ENCODE measurements around the gene SARDH. TPM values are rescaled to one million over a fixed set of nuclear protein-coding genes. Genes with fewer than 3 reads are reported as not detected.

SARDH gene
- total and polyA plus RNA-seq, 8 donors = 3.9 to 13.9 (median 9.9) TPM

DNA sequence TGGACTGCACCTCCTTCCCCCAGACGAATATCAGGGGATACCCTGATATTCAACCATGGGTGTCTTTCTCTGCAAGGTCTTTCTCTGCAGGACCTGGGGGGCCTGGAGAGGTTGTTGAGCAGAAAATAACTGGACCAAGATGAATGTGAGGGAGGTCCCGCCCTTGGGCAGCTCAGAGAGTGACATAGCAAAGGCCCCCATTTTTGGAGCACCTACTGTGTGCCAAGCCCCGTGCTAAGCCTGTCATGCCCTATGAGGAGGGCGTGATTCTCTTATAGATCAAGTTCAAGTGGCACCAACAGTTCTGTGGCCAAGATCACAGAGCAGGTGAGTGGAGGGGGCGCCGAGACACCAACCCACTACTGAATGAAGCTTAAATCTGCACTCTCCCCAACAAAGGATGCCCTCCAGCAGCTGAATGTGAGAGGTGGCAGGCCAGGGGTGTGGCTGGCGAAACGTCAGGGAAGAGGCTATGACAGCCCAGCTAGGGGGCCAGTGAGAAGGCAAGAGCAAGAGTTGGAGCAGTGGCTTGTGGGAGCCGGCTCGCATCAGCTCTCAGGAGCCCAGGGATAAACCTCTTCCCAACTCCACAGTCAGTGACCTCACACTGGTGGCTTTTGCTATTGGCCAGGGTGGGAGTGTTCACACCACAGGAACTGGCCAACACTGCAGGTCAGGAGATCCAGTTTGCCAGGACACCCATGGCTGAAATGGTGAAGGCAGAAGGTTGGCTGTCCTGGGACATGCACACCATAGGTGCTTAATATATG is 5.3 kb downstream of the SARDH start:
- no peaks in the 10 kb centered on the region for H3K9me3 ChIP-seq
- no peak for DNase-seq
- H3K27me3 ChIP-seq = peaks cover 0 to 18% of the 10 kb centered on the region in 2 donors
- TF ChIP-seq, protein P1, sequence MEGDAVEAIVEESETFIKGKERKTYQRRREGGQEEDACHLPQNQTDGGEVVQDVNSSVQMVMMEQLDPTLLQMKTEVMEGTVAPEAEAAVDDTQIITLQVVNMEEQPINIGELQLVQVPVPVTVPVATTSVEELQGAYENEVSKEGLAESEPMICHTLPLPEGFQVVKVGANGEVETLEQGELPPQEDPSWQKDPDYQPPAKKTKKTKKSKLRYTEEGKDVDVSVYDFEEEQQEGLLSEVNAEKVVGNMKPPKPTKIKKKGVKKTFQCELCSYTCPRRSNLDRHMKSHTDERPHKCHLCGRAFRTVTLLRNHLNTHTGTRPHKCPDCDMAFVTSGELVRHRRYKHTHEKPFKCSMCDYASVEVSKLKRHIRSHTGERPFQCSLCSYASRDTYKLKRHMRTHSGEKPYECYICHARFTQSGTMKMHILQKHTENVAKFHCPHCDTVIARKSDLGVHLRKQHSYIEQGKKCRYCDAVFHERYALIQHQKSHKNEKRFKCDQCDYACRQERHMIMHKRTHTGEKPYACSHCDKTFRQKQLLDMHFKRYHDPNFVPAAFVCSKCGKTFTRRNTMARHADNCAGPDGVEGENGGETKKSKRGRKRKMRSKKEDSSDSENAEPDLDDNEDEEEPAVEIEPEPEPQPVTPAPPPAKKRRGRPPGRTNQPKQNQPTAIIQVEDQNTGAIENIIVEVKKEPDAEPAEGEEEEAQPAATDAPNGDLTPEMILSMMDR (IDR thresholded peaks at IDR 0.05) = no peak
- H3K4me3 ChIP-seq = no peak overlapping the region
- intact Hi-C loops (cut with DNase I) = no loop called here
- no peak overlapping the region for H3K27ac ChIP-seq
- H3K4me1 ChIP-seq = peaks cover 0 to 3% of the 10 kb centered on the region in 2 donors
- no peak for ATAC-seq
- H3K36me3 ChIP-seq = no peaks in the 10 kb centered on the region

DNA sequence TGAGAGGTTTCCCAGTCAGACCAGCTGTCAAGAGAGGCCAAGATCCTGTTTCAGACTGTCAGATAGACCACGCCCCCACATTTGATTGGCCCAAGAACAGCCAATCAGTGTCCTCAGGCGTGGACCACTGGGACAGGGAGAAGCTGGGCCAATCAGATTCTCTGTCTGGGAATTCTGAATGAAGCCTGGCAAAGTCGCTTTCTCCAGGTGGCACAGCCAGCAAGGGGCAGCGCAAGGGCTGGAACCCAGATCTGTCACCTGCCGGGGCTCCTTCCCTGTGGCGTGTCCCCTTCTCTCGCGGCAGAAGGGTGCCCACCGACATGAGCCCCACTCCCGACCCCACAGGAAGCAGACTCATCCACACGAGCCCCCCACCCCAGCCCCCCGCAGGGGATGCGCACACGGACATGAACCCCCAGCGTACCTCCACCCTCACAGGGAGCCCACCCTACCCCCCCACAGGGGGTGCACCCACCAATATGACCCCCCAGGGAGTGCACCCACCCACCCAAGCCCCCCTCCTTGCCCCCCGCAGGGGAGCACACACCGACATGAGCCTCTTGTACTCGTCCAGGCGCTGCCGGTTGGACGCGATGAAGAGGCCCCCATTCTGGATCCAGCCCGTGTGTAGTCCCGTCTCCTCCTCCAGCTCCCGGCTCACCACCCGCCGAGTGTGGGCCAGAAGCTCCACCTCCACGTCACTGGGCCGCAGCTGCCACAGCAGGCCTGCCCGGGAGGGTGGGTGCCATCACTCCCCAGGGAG is 6.1 kb downstream of the SARDH start:
- peaks cover 0 to 26% of the 10 kb centered on the region in 2 donors for H3K27me3 ChIP-seq
- no peaks in the 10 kb centered on the region for H3K4me1 ChIP-seq
- no peaks in the 10 kb centered on the region for H3K9me3 ChIP-seq
- H3K36me3 ChIP-seq = no peaks in the 10 kb centered on the region
- H3K4me3 ChIP-seq = no peak overlapping the region
- no peak overlapping the region for H3K27ac ChIP-seq
- ATAC-seq = no peak
- intact Hi-C loops (cut with DNase I) = no loop called here
- TF ChIP-seq, protein P1 (IDR thresholded peaks at IDR 0.05) = no peak
- DNase-seq = peak in 1 of 4 donors; percentile 53

DNA sequence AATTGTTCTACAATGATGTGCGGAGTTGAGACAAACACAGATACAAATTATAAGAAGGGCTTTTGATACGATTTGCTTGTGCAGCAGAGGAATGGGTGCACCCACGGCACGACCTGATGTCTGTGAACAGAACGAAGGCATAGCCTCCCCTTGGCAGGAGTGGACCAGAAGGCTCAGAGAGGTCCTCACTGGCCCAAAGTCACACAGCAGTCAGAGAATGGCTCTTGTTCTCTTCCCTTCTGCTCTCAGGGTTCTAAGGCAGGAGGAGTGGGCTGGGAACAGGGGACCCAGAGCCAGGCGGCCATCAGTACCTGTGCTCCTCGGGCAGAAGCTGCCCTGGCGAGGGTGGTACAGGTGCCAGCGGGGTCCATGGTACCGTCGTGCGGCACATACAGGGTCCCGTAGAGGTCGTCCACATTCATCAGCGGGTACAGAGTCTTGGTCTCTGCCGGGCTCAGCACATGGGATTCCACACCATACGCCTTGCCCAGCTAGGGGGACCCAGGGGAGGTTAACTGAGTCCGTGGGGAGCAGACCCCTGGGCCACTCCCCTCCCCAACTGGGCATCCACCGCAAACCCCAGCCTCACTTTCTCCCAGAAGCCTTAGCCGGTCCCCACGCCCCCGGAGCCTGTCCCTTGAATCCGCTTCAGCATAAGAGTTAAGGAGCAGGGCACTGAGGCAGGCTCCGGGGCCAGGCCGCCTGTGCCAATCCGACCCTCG is 7.0 kb downstream of the SARDH start:
- Histone ChIP-seq H3K4me1 (no peaks in the 10 kb centered on the region), H3K27me3 (peaks cover 0 to 29% of the 10 kb centered on the region in 2 donors), H3K36me3 (no peaks in the 10 kb centered on the region), H3K27ac (no peak overlapping the region), H3K9me3 (no peaks in the 10 kb centered on the region), H3K4me3 (no peak overlapping the region)
- ATAC-seq (no peak), DNase-seq (no peak)
- intact Hi-C loops (cut with DNase I) = no loop called here
- TF ChIP-seq, protein P1 (IDR thresholded peaks at IDR 0.05) = no peak

DNA sequence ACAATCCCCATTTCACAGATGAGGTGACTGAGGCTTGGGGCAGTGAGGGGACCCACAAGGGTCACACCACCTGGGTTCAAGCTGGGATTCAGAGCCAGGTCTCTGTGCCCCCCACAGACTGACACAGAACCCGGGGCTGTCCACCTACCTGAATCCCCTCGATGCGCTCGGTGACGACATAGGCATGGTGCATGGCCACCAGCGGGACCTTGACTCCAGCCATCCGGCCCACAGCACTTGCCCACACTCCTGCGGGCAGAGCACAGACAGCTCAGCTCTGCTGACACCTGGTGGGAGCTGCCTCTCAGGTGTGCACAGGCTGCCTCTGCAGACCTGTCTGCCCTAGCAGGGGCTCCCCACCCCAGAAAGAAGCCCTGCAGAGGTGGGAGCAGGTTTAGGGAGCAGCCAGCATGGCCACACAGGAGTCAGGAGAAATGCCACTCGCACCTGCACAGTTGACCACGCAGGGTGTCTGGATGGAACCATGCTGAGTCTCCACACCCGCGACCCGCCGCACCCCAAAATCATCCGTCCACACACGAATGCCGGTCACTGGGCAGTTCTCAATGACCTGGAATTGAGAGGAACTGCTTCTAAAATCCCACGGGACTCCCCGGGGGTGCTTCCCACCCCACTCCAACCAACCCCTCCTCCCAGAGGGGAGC is 8.4 kb downstream of the SARDH start:
- no peak for ATAC-seq
- TF ChIP-seq, protein P1 (IDR thresholded peaks at IDR 0.05) = no peak
- peaks cover 0 to 24% of the 10 kb centered on the region in 2 donors for H3K27me3 ChIP-seq
- H3K36me3 ChIP-seq = no peaks in the 10 kb centered on the region
- H3K4me3 ChIP-seq = no peak overlapping the region
- intact Hi-C loops (cut with DNase I) = no loop called here
- peak in 1 of 4 donors; percentile 62 for DNase-seq
- no peaks in the 10 kb centered on the region for H3K4me1 ChIP-seq
- H3K9me3 ChIP-seq = no peaks in the 10 kb centered on the region
- no peak overlapping the region for H3K27ac ChIP-seq
